ENCODE data around the gene BTBD9. TPM values are rescaled to one million over a fixed set of nuclear protein-coding genes. Genes with fewer than 3 reads are reported as not detected.

The BTBD9 gene
- total RNA-seq, 2 donors from 2014 or later = 14.2 to 18.2 TPM

DNA sequence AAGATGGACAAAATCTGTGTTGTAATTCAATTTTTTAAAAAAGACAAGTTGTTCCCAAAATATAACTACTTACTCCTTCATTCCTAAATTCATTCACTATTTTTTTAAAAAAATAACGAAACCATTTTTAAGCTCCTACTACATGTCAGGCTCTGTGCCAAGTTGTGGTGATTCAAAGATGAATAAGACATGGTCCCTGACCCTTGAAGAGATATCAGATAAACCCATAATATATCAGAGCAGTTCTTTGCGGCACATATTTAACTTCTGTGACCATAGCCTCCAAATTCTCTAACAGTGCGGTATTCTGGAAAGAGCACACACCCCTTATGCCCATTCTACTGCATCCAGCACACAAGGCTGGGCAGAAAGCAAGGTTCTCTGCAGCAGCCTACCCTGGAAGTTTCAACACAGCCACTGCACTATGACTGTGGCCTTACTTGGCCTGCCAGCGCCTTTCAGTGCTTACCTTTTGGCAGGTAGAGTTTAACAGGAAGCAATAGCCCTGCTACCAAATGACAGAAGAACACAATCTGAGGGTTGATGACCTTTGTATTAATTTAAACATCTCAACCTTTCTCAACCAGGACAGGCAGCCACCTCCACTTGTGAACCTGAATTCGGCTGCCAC is 406.5 kb downstream of the BTBD9 start:
- no peak for DNase-seq (ENCODE audit: low spot score)
- Histone ChIP-seq H3K36me3 (no peaks in the 10 kb centered on the region), H3K27ac (no peak overlapping the region), H3K4me3 (no peak overlapping the region), H3K9me3 (no peaks in the 10 kb centered on the region), H3K27me3 (no peaks in the 10 kb centered on the region), H3K4me1 (no peaks in the 10 kb centered on the region)
- TF ChIP-seq, protein P1, sequence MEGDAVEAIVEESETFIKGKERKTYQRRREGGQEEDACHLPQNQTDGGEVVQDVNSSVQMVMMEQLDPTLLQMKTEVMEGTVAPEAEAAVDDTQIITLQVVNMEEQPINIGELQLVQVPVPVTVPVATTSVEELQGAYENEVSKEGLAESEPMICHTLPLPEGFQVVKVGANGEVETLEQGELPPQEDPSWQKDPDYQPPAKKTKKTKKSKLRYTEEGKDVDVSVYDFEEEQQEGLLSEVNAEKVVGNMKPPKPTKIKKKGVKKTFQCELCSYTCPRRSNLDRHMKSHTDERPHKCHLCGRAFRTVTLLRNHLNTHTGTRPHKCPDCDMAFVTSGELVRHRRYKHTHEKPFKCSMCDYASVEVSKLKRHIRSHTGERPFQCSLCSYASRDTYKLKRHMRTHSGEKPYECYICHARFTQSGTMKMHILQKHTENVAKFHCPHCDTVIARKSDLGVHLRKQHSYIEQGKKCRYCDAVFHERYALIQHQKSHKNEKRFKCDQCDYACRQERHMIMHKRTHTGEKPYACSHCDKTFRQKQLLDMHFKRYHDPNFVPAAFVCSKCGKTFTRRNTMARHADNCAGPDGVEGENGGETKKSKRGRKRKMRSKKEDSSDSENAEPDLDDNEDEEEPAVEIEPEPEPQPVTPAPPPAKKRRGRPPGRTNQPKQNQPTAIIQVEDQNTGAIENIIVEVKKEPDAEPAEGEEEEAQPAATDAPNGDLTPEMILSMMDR (IDR thresholded peaks at IDR 0.05) = no peak

DNA sequence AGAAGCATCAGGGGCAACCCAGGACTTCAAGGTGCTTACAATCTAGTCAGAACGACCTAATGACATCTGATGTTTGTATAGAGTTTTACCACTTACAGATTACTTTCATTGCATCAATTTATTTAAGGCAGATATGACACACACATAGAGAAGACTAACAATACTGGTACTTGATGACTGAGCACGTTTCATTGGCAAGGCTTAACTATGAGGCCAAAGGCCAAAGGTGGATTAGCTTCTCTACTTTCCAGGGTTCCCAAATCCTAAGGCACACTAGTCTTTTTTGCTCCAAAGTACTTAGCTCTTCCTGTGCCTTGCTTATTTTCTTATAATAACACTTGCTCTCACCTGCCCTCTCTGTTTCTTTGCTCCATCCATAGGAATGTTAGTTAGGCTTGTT is 414.0 kb downstream of the BTBD9 start:
- no peak for DNase-seq (ENCODE audit: low spot score)

DNA sequence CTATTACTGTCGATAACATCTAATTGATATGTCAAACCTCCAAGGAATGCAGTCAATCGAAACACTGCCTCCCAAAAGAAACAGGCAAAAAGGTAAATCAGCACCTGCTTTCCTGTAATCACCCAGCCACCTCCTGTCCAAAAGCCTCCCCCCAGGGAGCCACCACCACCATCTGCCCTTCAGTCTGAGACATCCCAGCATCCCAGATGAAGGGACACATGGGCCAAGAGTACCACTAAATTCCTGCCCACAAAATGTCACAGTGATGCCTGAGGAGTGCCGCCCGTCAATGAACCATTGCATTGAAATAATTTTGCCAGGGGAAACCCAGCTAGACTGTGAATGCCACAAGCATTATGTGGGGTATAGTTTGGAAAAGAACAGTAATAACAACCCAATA is 418.5 kb downstream of the BTBD9 start:
- Histone ChIP-seq H3K27ac (no peak overlapping the region), H3K36me3 (no peaks in the 10 kb centered on the region), H3K9me3 (no peaks in the 10 kb centered on the region), H3K27me3 (no peaks in the 10 kb centered on the region), H3K4me1 (no peaks in the 10 kb centered on the region), H3K4me3 (no peak overlapping the region)
- no peak for DNase-seq (ENCODE audit: low spot score)
- TF ChIP-seq, protein P1 (IDR thresholded peaks at IDR 0.05) = no peak

More for the DNA sequence above, 414.0 kb downstream of the BTBD9 start:
- Histone ChIP-seq H3K4me3 (no peak overlapping the region), H3K36me3 (no peaks in the 10 kb centered on the region), H3K9me3 (no peaks in the 10 kb centered on the region), H3K27ac (no peak overlapping the region), H3K27me3 (no peaks in the 10 kb centered on the region), H3K4me1 (no peaks in the 10 kb centered on the region)
- TF ChIP-seq, protein P1 (IDR thresholded peaks at IDR 0.05) = no peak

DNA sequence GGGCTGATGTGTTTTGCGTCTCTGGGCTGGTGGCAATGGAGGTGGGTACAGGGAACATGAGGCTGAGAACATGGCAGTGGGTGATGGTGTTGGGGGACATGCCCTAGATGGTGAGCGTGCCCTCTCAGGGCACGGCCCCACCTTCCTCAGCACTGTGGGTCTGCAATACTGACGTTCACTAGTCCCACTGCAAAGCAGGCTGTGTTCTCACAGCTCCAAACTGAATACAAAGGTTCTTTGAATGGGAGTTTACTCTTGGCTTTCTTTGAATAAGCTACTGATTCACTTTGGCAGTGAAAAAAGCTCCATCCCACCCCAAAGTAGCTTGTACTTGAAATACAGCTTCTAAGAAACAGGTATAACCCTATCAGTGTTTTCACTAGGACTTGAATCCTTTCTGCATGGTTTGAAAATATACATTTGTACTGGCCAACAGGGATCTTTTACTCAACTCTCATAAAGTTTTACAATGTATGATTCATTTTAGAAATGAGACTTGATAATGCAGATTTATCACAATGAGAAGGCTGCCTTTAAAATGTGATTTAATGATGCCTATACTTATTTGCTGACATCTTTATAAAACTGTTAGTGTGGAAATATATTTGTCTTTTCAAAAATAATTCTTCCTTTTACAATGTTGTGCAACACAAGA is 419.5 kb downstream of the BTBD9 start:
- no peaks in the 10 kb centered on the region for H3K27me3 ChIP-seq
- H3K27ac ChIP-seq = no peak overlapping the region
- no peaks in the 10 kb centered on the region for H3K4me1 ChIP-seq
- no peak for DNase-seq (ENCODE audit: low spot score)
- TF ChIP-seq, protein P1 (IDR thresholded peaks at IDR 0.05) = no peak
- H3K9me3 ChIP-seq = no peaks in the 10 kb centered on the region
- H3K4me3 ChIP-seq = no peak overlapping the region
- H3K36me3 ChIP-seq = no peaks in the 10 kb centered on the region

DNA sequence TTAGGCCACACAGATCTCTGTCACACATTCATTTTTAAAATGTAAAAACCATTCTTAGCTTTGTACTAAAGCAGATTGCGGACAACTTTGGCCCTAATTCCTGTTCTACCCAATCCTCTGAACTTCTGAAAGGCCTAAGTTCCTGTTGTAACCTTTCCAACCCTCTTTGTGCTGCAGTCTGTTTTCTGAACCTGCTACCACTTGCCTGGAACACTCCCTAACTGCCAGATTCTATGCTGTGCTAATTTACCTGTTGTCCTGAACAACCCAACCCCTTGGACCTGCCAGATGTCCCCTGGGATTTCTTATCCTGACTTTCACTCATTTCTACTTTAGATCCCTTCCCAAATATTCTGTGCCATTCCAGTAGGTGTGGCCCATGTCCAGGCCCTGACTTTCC is 421.5 kb downstream of the BTBD9 start:
- peaks cover 0 to 13% of the 10 kb centered on the region in 2 donors for H3K4me1 ChIP-seq
- TF ChIP-seq, protein P1 (IDR thresholded peaks at IDR 0.05) = no peak
- H3K36me3 ChIP-seq = no peaks in the 10 kb centered on the region
- H3K27me3 ChIP-seq = no peaks in the 10 kb centered on the region
- H3K4me3 ChIP-seq = no peak overlapping the region
- no peak overlapping the region for H3K27ac ChIP-seq
- H3K9me3 ChIP-seq = no peaks in the 10 kb centered on the region
- no peak for DNase-seq (ENCODE audit: low spot score)

Data from right atrium auricular region (tissue), 2 donors.